Stimulated activated CD4-positive, alpha-beta T cell treated with anti-CD3 and anti-CD28 coated beads, Interleukin-1b, Interleukin-23, amount 100 ng/mL, for 4 hours (primary cell): ENCODE results near the gene TMEM50B.
"Not testable (repeated sequence)": the region's sequence is repeated elsewhere in the genome, so short reads cannot be mapped to it uniquely, and the experiment has no call there.

Experiments
- DNase-seq, 2 donors: peaks; one replicate each; pipeline ENCODE4 v3.0.0-alpha.2; 2020; ENCODE audit warnings: low read depth in 2 of 2

TMEM50B gene

GRCh38 chr21:33479679-33480480 lies at the start of gene TMEM50B:
Gene TMEM50B (minus strand): TSS chr21:33479974. CDS start chr21:33468885, 11,089 bp downstream.
- peak; percentile 94 to 98 for DNase-seq

- DNase-seq: no peak
Measured at GRCh38 chr21:33522953-33523349, 43.2 kb upstream of the TMEM50B start.

- no peak for DNase-seq
Measured at GRCh38 chr21:33522297-33522952, 42.7 kb upstream of the TMEM50B start.

GRCh38 chr21:33518899-33519298 lies 39.1 kb upstream of the TMEM50B start:
- DNase-seq: no peak

- no peak for DNase-seq
Measured at GRCh38 chr21:33514229-33514628, 34.5 kb upstream of the TMEM50B start.

GRCh38 chr21:33512481-33512880 lies 32.7 kb upstream of the TMEM50B start:
- no peak for DNase-seq

- no peak for DNase-seq
Measured at GRCh38 chr21:33511639-33512038, 31.9 kb upstream of the TMEM50B start.

GRCh38 chr21:33510826-33511225 lies 31.1 kb upstream of the TMEM50B start:
- DNase-seq: no peak

GRCh38 chr21:33507003-33507402 lies 27.2 kb upstream of the TMEM50B start:
- DNase-seq: not testable (repeated sequence)

- DNase-seq: no peak
Measured at GRCh38 chr21:33505833-33506232, 26.1 kb upstream of the TMEM50B start.

GRCh38 chr21:33496345-33496744 lies 16.6 kb upstream of the TMEM50B start:
- no peak for DNase-seq

GRCh38 chr21:33495743-33496142 lies 16.0 kb upstream of the TMEM50B start:
- DNase-seq: no peak

- DNase-seq: no peak
Measured at GRCh38 chr21:33493756-33494155, 14.0 kb upstream of the TMEM50B start.

GRCh38 chr21:33492571-33492970 lies 12.8 kb upstream of the TMEM50B start:
- no peak for DNase-seq

- peak; percentile 91 to 93 for DNase-seq
Measured at GRCh38 chr21:33491373-33492102, 11.8 kb upstream of the TMEM50B start, which contains the start of gene DNAJC28. Gene DNAJC28 (minus strand): TSS chr21:33491716. CDS start chr21:33489393, 2,323 bp downstream.

- no peak for DNase-seq
Measured at GRCh38 chr21:33490991-33491372, 11.2 kb upstream of the TMEM50B start.

- DNase-seq: no peak
Measured at GRCh38 chr21:33488936-33489335, 9.2 kb upstream of the TMEM50B start.

- no peak for DNase-seq
Measured at GRCh38 chr21:33487996-33488395, 8.2 kb upstream of the TMEM50B start.

- DNase-seq: no peak
Measured at GRCh38 chr21:33481314-33481943, 1.7 kb upstream of the TMEM50B start.

- DNase-seq: no peak
Measured at GRCh38 chr21:33480481-33481103, 818 bp upstream of the TMEM50B start.

- peak in 1 of 2 donors; percentile 15 for DNase-seq
Measured at GRCh38 chr21:33478935-33479678, 667 bp downstream of the TMEM50B start.
